T-helper 1 cell treated with Interleukin-12 subunit alpha and Interleukin-12 subunit beta and Interleukin-4 antibody, amounts not matched to agents 30 μg/mL and 1 μg/mL, for 36 hours (primary cell): ENCODE results near the gene AGO1.
"Not testable (repeated sequence)": the region's sequence is repeated elsewhere in the genome, so short reads cannot be mapped to it uniquely, and the experiment has no call there.

ENCODE experiments used
- H3K27ac Mint-ChIP-seq: one replicate; pipeline ENCODE4 v1.8.0; 2021; ENCODE audit warnings: mild to moderate bottlenecking, mixed read lengths
- H3K27me3 Mint-ChIP-seq: one replicate; pipeline ENCODE4 v1.8.0; 2021; ENCODE audit warnings: low read depth, mixed read lengths
- H3K36me3 Mint-ChIP-seq: one replicate; pipeline ENCODE4 v1.8.0; 2021; ENCODE audit warnings: low read depth, mixed read lengths
- H3K4me1 Mint-ChIP-seq: one replicate; pipeline ENCODE4 v1.8.0; 2021; ENCODE audit warnings: low read depth, mixed read lengths
- H3K4me3 Mint-ChIP-seq: one replicate; pipeline ENCODE4 v1.8.0; 2021; ENCODE audit warnings: mild to moderate bottlenecking, moderate library complexity, mixed read lengths
- H3K9me3 Mint-ChIP-seq: one replicate; pipeline ENCODE4 v1.8.0; 2021; ENCODE audit warnings: mixed read lengths

The AGO1 gene

DNA sequence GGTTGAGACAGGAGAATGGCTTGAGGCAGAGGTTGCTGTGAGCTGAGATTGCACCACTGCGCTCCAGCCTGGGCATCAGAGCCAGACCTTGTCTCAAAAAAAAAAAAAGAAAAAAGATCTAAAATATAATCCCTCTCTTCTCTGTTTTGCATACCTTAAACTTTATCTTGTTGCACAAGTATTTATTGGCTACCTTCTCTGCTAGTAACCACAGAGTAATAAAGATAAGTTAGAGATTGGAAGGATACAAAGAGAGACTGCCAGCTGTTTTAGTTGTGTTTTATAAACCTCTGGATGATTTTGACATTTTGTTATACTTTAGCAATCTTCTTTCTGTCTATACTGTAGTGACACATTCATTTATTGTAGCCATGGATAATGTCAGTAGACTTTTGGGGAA, 75.5 kb downstream of the AGO1 start:
- Mint-ChIP-seq H3K27me3 (no peaks in the 10 kb centered on the region), H3K9me3 (no peaks in the 10 kb centered on the region), H3K36me3 (peaks cover 3% of the 10 kb centered on the region), H3K4me3 (no peak overlapping the region), H3K27ac (no peak overlapping the region), H3K4me1 (no peaks in the 10 kb centered on the region)

GRCh38 chr1:35959304-35959703, 76.3 kb downstream of the AGO1 start:
- Mint-ChIP-seq H3K27me3 (no peaks in the 10 kb centered on the region), H3K9me3 (peaks cover 3% of the 10 kb centered on the region), H3K27ac (no peak overlapping the region), H3K4me1 (no peaks in the 10 kb centered on the region), H3K4me3 (no peak overlapping the region), H3K36me3 (peaks cover 3% of the 10 kb centered on the region)

DNA sequence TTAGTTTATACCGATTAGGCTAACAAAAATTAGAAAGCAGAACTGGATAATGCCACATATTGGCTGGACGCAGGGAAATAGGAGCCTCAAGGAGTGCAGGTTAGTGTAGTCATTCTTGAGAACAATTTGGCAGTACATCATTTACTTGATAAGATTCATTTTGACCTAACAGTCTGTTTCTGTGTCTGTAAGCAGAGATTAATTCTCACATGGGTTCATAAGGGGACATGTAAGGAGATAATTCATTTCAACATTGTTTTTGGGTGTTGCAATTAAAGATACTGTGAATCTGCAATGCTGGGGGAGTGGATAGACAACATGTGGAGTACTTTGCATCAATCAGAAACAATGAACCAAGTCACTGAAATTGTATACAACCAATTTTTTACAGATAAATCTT, 79.9 kb downstream of the AGO1 start:
- Mint-ChIP-seq H3K4me1 (no peaks in the 10 kb centered on the region), H3K36me3 (peaks cover 3% of the 10 kb centered on the region), H3K27me3 (no peaks in the 10 kb centered on the region), H3K4me3 (no peak overlapping the region), H3K9me3 (peaks cover 4% of the 10 kb centered on the region), H3K27ac (no peak overlapping the region)

- H3K4me3 Mint-ChIP-seq, H3K27ac Mint-ChIP-seq, H3K4me1 Mint-ChIP-seq, H3K9me3 Mint-ChIP-seq, H3K27me3 Mint-ChIP-seq: not testable (repeated sequence)
- peaks cover 13% of the 10 kb centered on the region for H3K36me3 Mint-ChIP-seq
Measured at GRCh38 chr1:35964277-35964676, 81.3 kb downstream of the AGO1 start.

- Mint-ChIP-seq H3K4me3 (no peak overlapping the region), H3K27me3 (no peaks in the 10 kb centered on the region), H3K9me3 (peaks cover 4% of the 10 kb centered on the region), H3K36me3 (peaks cover 20% of the 10 kb centered on the region), H3K4me1 (no peaks in the 10 kb centered on the region), H3K27ac (no peak overlapping the region)
Measured at GRCh38 chr1:35968396-35968795, 85.4 kb downstream of the AGO1 start.

- no peaks in the 10 kb centered on the region for H3K9me3 Mint-ChIP-seq
- no peak overlapping the region for H3K4me3 Mint-ChIP-seq
- no peaks in the 10 kb centered on the region for H3K4me1 Mint-ChIP-seq
- peaks cover 38% of the 10 kb centered on the region for H3K36me3 Mint-ChIP-seq
- no peak overlapping the region for H3K27ac Mint-ChIP-seq
- H3K27me3 Mint-ChIP-seq: no peaks in the 10 kb centered on the region
Measured at GRCh38 chr1:35971601-35972000, 88.6 kb downstream of the AGO1 start.

GRCh38 chr1:35972631-35973030, 89.6 kb downstream of the AGO1 start:
- H3K4me3 Mint-ChIP-seq, H3K27me3 Mint-ChIP-seq, H3K4me1 Mint-ChIP-seq, H3K9me3 Mint-ChIP-seq, H3K27ac Mint-ChIP-seq: not testable (repeated sequence)
- H3K36me3 Mint-ChIP-seq: peaks cover 37% of the 10 kb centered on the region

DNA sequence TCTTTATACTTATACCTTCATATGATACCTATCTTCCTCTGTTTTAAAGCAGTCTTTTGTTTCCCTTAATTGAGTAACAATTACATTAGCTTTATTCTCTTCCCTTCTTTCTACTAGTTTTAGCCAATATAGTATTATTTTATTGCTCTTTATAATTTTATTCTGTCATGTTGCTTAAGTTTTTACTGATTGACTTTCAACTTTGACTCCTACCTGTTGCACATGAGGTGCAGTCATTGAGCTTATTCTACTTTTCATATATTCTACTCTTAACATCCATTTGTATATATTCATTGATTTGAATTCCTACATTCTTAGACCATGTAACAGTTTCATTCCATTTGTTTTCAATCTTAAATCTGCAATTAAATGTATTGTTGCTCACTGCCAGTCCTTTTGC, 97.1 kb downstream of the AGO1 start:
- peaks cover 18% of the 10 kb centered on the region for H3K36me3 Mint-ChIP-seq
- no peak overlapping the region for H3K4me3 Mint-ChIP-seq
- no peaks in the 10 kb centered on the region for H3K27me3 Mint-ChIP-seq
- peaks cover 2% of the 10 kb centered on the region for H3K4me1 Mint-ChIP-seq
- H3K27ac Mint-ChIP-seq: no peak overlapping the region
- H3K9me3 Mint-ChIP-seq: no peaks in the 10 kb centered on the region
